ENCODE data around the gene OR2T27.
"Not testable (repeated sequence)": the region's sequence is repeated elsewhere in the genome, so short reads cannot be mapped to it uniquely, and the experiment has no call there.

GRCh38 chr1:248645178-248645577, 10.2 kb downstream of the OR2T27 start, which contains the start of gene OR2T35:
- TF ChIP-seq, protein P1, sequence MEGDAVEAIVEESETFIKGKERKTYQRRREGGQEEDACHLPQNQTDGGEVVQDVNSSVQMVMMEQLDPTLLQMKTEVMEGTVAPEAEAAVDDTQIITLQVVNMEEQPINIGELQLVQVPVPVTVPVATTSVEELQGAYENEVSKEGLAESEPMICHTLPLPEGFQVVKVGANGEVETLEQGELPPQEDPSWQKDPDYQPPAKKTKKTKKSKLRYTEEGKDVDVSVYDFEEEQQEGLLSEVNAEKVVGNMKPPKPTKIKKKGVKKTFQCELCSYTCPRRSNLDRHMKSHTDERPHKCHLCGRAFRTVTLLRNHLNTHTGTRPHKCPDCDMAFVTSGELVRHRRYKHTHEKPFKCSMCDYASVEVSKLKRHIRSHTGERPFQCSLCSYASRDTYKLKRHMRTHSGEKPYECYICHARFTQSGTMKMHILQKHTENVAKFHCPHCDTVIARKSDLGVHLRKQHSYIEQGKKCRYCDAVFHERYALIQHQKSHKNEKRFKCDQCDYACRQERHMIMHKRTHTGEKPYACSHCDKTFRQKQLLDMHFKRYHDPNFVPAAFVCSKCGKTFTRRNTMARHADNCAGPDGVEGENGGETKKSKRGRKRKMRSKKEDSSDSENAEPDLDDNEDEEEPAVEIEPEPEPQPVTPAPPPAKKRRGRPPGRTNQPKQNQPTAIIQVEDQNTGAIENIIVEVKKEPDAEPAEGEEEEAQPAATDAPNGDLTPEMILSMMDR (IDR thresholded peaks at IDR 0.05) = not testable (repeated sequence)
- not testable (repeated sequence) for TF ChIP-seq POLR2A (IDR thresholded peaks at IDR 0.05)

Data from lower leg skin (tissue), 3 donors.